Measurements from ENCODE around the gene EGFL8. TPM values are rescaled to one million over a fixed set of nuclear protein-coding genes. Genes with fewer than 3 reads are reported as not detected.

EGFL8 gene
- total RNA-seq, 2 donors from 2014 or later, result 9.6 to 9.7 TPM

DNA sequence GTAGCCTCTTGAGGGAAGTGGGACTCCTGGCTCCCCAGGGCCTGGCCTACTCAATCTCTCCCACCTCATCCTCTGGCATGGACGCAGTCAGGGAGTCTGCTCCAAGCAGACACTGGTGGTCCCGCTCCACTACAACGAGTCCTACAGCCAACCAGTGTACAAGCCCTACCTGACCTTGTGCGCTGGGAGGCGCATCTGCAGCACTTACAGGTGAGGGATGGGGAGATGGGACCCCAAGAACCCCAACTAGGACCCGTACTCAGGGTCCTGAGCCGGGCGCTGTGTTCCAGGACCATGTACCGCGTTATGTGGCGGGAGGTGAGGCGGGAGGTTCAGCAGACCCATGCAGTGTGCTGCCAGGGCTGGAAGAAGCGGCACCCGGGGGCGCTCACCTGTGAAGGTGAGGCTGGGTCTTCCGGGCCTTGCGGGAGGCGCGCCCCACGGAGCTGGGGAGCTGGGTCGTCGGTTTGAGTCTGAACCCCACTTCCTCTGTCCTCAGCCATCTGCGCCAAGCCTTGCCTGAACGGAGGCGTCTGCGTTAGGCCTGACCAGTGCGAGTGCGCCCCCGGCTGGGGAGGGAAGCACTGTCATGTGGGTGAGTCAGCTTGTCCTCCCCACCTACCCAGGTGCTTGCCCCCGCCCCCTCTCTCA lies 2.1 kb downstream of the EGFL8 start:
- no peak overlapping the region for H3K4me3 Mint-ChIP-seq
- no peaks in the 10 kb centered on the region for H3K27me3 Mint-ChIP-seq
- H3K4me1 Mint-ChIP-seq, result peaks cover 14% of the 10 kb centered on the region
- no peaks in the 10 kb centered on the region for H3K9me3 ChIP-seq (ENCODE audit: control insufficient read depth, low read length, poor library complexity, severe bottlenecking)
- ATAC-seq, result no peak
- H3K36me3 Mint-ChIP-seq (ENCODE audit: low read depth), result peaks cover 9% of the 10 kb centered on the region
- no peak for DNase-seq
- no peak overlapping the region for H3K27ac Mint-ChIP-seq

DNA sequence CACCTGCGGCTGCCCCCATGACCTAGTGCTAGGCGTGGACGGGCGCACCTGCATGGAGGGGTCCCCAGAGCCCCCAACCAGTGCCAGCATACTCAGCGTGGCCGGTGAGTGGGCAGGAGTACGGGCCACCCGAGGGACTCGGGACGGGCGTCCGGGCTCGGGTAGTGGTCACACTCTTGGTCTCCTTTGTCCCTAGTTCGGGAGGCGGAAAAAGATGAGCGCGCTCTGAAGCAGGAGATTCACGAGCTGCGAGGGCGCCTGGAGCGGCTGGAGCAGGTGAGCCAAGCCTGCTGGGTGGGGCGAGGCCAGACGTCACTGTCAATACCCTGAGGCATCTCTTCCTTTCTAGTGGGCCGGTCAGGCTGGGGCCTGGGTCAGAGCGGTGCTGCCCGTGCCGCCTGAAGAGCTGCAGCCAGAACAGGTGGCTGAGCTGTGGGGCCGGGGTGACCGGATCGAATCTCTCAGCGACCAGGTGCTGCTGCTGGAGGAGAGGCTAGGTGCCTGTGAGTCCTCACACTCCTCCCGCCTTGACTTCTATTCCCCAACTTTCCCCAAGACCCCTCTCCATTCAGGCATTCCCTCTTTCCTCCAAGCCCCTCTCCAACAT lies 2.9 kb downstream of the EGFL8 start:
- Mint-ChIP-seq H3K27me3 (no peaks in the 10 kb centered on the region), H3K4me1 (peaks cover 14% of the 10 kb centered on the region), H3K4me3 (no peak overlapping the region), H3K27ac (no peak overlapping the region), H3K36me3 (ENCODE audit: low read depth) (peaks cover 9% of the 10 kb centered on the region)
- DNase-seq, result no peak
- H3K9me3 ChIP-seq (ENCODE audit: control insufficient read depth, low read length, poor library complexity, severe bottlenecking), result no peaks in the 10 kb centered on the region
- no peak for ATAC-seq

DNA sequence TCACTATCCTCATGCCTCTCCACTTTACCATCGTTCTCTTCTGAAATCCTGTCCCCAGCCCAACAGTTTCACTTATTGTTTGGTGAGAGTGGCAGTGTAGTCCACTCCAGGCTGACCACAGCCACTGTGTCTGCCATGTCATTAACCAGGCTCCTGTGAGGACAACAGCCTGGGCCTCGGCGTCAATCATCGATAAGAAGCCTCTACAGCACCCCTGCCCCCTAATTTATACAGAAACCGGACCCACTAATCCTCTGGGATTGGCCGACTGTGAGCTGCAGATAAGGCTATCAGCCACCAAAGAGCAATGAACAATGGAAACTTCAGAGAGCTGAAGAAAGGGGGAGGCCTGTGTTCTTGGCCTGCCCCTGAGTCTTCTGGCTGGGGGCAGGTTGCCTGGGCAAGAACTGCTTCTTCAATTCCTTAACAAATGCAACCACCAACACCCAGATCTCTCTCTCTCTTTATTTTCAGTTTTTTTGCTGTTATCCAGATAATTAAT lies 3.4 kb downstream of the EGFL8 start:
- H3K27me3 Mint-ChIP-seq, result no peaks in the 10 kb centered on the region
- peaks cover 17% of the 10 kb centered on the region for H3K4me1 Mint-ChIP-seq
- no peak overlapping the region for H3K27ac Mint-ChIP-seq
- no peak for DNase-seq
- peaks cover 9% of the 10 kb centered on the region for H3K36me3 Mint-ChIP-seq (ENCODE audit: low read depth)
- ATAC-seq, result no peak
- no peak overlapping the region for H3K4me3 Mint-ChIP-seq
- no peaks in the 10 kb centered on the region for H3K9me3 ChIP-seq (ENCODE audit: control insufficient read depth, low read length, poor library complexity, severe bottlenecking)

DNA sequence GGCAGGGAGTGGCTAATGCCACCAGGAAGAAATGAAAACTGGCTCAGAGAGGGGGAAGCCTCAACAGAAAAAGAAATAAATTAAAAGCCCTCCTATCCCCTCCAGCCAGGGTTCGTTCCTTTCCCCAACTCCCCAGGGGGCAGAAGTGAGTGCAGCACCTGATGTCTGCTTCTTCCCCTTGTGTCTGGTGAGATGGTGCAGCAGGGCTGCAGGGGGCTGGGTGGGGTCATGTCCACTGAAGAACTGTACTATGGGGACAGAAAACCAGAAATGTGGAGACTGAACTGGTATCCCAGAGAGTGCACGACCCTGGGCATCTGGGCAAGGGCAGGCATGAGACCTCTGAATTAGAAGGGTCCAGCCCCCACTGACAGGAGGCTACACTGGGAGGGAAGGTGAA lies 4.0 kb downstream of the EGFL8 start:
- H3K9me3 ChIP-seq (ENCODE audit: control insufficient read depth, low read length, poor library complexity, severe bottlenecking), result no peaks in the 10 kb centered on the region
- DNase-seq (no peak), ATAC-seq (no peak)
- H3K36me3 Mint-ChIP-seq (ENCODE audit: low read depth), result peaks cover 9% of the 10 kb centered on the region
- H3K4me1 Mint-ChIP-seq, result peaks cover 23% of the 10 kb centered on the region
- no peak overlapping the region for H3K4me3 Mint-ChIP-seq
- H3K27me3 Mint-ChIP-seq, result no peaks in the 10 kb centered on the region
- H3K27ac Mint-ChIP-seq, result no peak overlapping the region

DNA sequence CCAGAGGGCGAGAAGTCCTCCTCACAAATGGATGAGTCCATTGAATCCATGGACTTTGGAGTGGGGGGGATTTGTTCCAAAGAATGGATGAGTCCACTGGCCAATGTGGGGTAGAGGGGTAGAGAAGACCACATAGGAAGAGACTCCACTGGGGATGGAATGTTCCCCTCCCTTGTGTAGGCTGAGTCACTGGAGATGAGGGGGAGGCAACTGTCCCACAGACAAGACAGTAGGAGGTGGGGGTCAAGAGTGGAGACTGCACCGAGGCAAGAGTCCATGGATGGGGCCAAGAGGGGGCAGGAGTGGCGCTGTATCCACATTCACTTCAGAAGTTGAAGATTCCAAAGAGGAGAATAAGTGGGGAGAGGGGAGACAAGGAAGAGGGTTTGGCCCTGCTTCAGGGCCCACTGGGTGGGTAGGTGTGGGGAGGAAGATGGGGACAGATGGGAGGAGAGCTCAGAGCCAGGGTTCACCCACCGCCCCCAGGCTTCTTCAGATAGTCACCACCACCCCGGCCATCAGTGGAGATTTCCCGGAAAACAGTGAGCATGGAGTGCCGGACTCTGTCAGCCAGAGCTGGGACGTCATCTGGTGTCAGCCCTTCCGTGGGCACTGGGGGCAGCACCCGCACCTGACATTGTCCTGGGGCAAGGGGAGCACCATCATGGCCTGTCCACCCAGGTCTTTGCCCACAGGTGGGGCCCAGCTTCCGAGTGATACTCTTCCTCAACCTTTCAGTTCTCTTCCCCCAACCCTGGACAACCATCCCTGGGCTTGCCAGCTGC lies 4.6 kb downstream of the EGFL8 start:
- no peak overlapping the region for H3K4me3 Mint-ChIP-seq
- peaks cover 29% of the 10 kb centered on the region for H3K4me1 Mint-ChIP-seq
- H3K36me3 Mint-ChIP-seq (ENCODE audit: low read depth), result peaks cover 9% of the 10 kb centered on the region
- DNase-seq, result no peak
- H3K27ac Mint-ChIP-seq, result no peak overlapping the region
- no peaks in the 10 kb centered on the region for H3K9me3 ChIP-seq (ENCODE audit: control insufficient read depth, low read length, poor library complexity, severe bottlenecking)
- no peaks in the 10 kb centered on the region for H3K27me3 Mint-ChIP-seq
- ATAC-seq, result no peak

DNA sequence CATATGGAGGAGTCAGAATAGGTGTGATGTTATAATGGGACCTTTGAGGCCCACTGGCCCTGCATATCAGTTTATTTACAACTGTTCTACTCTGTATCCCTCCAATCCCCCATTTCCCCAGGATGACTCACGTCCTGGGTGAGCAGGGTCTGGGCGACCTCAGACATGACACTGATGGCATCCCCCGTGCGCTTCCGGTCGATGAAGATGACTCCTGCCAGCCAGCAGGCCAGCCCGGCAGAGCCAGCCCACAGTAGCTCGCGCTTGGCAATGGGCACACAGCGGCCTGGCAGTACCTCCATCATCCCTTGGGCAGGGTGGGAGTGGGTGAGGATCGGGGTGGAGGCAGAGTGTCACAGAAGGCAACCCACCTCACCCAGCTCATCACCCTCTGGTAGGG lies 5.9 kb downstream of the EGFL8 start:
- ATAC-seq (no peak), DNase-seq (no peak)
- peak overlapping the region; percentile 24 for H3K27ac Mint-ChIP-seq
- peaks cover 9% of the 10 kb centered on the region for H3K36me3 Mint-ChIP-seq (ENCODE audit: low read depth)
- no peak overlapping the region for H3K4me3 Mint-ChIP-seq
- H3K9me3 ChIP-seq (ENCODE audit: control insufficient read depth, low read length, poor library complexity, severe bottlenecking), result no peaks in the 10 kb centered on the region
- peaks cover 37% of the 10 kb centered on the region for H3K4me1 Mint-ChIP-seq
- H3K27me3 Mint-ChIP-seq, result no peaks in the 10 kb centered on the region

DNA sequence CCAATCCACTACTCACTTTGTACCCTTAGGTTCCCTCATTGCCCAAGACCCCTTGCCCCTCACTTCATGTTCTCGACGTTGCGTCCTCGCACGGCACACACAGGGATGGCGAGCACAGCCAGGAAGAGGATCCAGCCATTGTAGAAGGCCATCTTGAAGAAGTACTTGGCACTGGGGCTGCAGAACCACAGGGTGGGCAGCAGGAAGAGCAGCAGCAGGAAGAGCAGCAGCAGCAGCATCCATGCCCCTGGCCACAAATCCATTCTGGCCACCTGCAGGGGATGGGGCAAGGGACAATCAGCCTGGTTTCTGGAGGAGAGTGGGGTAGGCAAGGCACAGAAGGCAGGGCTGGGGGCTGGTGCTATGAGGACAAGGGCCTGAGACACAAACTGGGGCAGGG lies 6.8 kb downstream of the EGFL8 start:
- DNase-seq, result no peak
- peaks cover 46% of the 10 kb centered on the region for H3K4me1 Mint-ChIP-seq
- H3K27me3 Mint-ChIP-seq, result no peaks in the 10 kb centered on the region
- no peak overlapping the region for H3K4me3 Mint-ChIP-seq
- peak overlapping the region; percentile 24 for H3K27ac Mint-ChIP-seq
- no peak for ATAC-seq
- H3K36me3 Mint-ChIP-seq (ENCODE audit: low read depth), result peaks cover 9% of the 10 kb centered on the region
- H3K9me3 ChIP-seq (ENCODE audit: control insufficient read depth, low read length, poor library complexity, severe bottlenecking), result no peaks in the 10 kb centered on the region

DNA sequence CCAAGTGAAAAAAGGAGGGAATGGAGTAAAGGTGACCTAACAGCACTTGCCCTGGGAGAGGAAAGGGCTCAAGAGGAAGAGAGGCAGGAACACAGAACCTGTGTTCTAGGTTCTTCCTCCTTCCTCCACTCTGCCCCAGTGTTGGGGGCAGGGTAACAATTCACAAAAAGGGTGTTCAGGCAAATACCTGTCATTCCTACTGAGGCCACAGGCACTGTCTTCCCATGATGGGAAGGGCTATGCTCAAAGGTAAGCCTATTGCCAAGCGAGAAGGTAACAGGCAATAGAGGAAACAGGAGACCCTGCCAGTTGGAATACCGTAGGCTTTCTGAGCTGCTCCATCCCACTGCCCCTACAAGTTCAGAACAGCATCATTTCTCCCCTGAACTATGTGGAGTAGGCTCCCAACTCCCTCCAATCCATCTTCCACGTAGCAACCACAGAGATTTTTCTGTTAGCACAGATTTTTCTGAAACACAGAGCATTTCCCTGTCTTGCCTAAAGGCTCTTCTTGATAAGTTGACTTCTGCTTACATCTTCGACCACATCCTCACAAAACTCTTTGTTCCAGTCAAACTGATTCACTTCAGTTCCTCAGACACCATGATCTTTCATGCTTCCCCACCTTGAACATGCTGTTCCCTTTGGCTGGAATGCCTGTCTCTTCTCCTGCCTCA lies 8.8 kb downstream of the EGFL8 start:
- peaks cover 6% of the 10 kb centered on the region for H3K36me3 Mint-ChIP-seq (ENCODE audit: low read depth)
- ATAC-seq, result no peak
- H3K27me3 Mint-ChIP-seq, result no peaks in the 10 kb centered on the region
- H3K9me3 ChIP-seq (ENCODE audit: control insufficient read depth, low read length, poor library complexity, severe bottlenecking), result no peaks in the 10 kb centered on the region
- no peak overlapping the region for H3K4me3 Mint-ChIP-seq
- peaks cover 59% of the 10 kb centered on the region for H3K4me1 Mint-ChIP-seq
- DNase-seq, result no peak
- H3K27ac Mint-ChIP-seq, result peak overlapping the region; percentile 85

DNA sequence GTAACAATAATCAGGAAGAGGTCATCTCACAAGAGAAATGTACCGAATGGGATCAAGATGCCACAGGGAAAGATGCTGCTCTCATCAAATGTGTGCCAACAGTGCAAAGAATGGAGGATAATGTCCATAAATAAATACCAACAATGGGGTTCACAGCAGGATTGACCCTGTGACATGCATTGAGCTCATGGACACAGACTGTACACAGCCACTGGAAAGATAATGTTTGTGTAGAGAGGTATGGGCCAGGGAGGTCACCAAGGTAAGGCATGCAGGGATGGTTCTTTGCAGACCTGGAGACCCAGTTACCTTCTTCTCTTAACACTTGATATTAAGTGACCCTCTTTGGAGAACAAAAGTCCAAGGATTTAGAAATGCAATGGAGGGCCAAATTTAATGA lies 10.0 kb downstream of the EGFL8 start:
- Mint-ChIP-seq H3K4me3 (peak overlapping the region; percentile 98), H3K27me3 (no peaks in the 10 kb centered on the region), H3K36me3 (ENCODE audit: low read depth) (peaks cover 5% of the 10 kb centered on the region), H3K4me1 (peaks cover 70% of the 10 kb centered on the region), H3K27ac (peak overlapping the region; percentile 98)
- no peaks in the 10 kb centered on the region for H3K9me3 ChIP-seq (ENCODE audit: control insufficient read depth, low read length, poor library complexity, severe bottlenecking)
- DNase-seq (no peak), ATAC-seq (no peak)

DNA sequence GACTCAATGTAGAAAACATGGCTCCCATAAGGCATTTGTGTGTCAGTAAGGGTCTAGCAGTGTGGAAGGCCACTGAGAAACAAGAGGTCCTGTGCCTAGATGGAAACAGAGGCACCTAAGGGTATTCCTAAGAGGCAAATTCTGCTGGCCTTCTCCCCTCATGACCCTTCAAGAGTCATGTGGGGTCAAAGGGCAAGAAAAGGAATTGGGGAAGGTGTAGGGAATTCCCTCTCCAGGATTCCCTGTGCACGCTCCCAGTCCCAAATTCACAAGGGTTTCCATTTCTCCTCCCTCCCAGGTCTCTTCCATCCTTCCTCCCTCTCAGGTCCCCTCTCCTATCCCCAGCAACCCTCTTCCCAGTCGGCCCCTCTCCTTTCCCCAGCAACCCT lies 10.9 kb downstream of the EGFL8 start:
- H3K4me3 Mint-ChIP-seq, result peak overlapping the region; percentile 98
- H3K9me3 ChIP-seq (ENCODE audit: control insufficient read depth, low read length, poor library complexity, severe bottlenecking), result no peaks in the 10 kb centered on the region
- H3K27ac Mint-ChIP-seq, result peak overlapping the region; percentile 98
- no peak for DNase-seq
- no peak for ATAC-seq
- H3K4me1 Mint-ChIP-seq, result peaks cover 67% of the 10 kb centered on the region
- H3K27me3 Mint-ChIP-seq, result no peaks in the 10 kb centered on the region
- peaks cover 5% of the 10 kb centered on the region for H3K36me3 Mint-ChIP-seq (ENCODE audit: low read depth)

DNA sequence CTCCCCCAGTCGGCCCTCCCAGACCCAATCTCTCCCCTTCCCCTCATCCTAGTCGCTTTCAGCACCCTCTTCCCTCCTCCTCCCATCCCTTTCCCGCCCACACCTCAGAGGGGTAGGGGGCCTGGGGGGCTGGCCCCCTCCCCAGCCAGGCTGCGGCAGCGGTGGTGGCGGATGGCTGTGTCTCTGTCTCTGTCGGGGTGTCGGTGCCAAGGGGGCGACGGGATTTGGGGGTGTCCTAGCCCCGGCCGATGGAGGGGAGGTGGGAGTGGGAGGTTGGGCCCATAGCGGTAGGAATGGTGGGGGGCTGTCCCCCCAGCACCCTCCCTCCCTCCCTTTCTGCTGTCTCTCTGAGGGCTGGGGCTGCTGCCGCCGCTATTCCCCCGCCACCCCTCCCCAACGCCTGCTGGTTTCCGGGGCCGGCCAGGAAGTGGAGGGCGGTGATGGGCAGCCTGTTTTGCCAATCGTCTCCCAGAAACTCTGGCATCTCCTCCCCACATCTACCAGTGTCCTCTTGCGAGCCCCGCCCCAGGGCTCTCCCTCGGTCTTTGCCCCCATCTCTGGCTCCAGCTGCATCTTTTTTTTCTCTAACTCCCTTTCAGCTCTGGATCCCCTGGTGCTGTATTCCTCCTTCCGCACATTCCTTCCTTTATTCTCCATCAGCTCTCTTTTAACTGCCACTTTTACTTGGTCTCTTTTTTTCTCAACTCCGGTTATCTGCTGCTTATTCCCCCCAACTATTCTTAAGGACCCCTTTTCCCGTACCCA lies 11.5 kb downstream of the EGFL8 start, which contains the start of gene AGPAT1:
AGPAT1 (minus strand) TSS at position 374 of the 765 bp plus-strand sequence. CDS start 4,588 bp downstream, outside the sequence.
- H3K9me3 ChIP-seq (ENCODE audit: control insufficient read depth, low read length, poor library complexity, severe bottlenecking), result no peaks in the 10 kb centered on the region
- peak within 1 kb of the TSS; percentile 98 for H3K4me3 Mint-ChIP-seq
- peak; percentile 52 for ATAC-seq
- H3K27me3 Mint-ChIP-seq, result no peaks in the 10 kb centered on the region
- DNase-seq, result peak; percentile 90 to 93 (median 92)
- H3K4me1 Mint-ChIP-seq, result peaks cover 73% of the 10 kb centered on the region
- H3K27ac Mint-ChIP-seq, result peak within 1 kb of the TSS; percentile 98
- peaks cover 9% of the 10 kb centered on the region for H3K36me3 Mint-ChIP-seq (ENCODE audit: low read depth)

DNA sequence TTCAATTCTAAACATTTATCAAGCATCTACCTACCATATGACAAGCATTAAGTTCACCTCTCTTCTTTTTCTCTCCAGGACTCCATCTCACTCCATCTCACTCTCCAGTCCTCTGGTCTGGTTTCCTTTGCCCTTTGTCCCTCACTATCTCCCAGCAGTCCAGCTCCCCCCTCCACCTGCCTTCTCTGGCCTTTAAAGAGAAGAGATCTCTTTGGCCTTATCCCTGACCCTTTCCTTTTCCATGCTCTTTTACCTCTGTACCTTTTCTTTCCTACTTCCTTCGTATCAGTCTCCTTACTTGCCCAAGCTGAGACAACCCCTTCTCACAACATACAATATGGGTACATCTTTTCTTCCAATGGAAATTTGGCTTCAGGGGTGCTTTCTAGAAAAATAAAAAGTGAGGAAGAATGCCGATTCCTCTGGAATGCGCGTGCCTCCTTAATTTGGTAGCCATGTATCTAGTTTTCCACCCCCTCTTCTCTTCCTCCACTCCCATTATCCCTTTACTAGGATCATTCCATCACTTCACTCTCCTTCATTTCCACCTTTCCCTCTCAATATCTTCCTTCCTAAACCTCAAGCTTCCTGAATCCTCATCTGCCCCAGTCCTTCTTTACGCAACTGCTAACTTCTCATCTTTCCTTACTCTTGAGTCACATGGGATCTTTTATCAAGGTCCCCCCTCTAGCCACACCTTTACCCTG lies 12.2 kb downstream of the EGFL8 start:
- Mint-ChIP-seq H3K4me3 (peak overlapping the region; percentile 98), H3K27me3 (no peaks in the 10 kb centered on the region), H3K4me1 (peaks cover 72% of the 10 kb centered on the region), H3K27ac (peak overlapping the region; percentile 98), H3K36me3 (ENCODE audit: low read depth) (peaks cover 6% of the 10 kb centered on the region)
- no peaks in the 10 kb centered on the region for H3K9me3 ChIP-seq (ENCODE audit: control insufficient read depth, low read length, poor library complexity, severe bottlenecking)
- ATAC-seq (no peak), DNase-seq (no peak)

All from T-helper 17 cell (primary cell).